ENCODE measurements around the gene F2RL1.
A peak's percentile ranks its signal among the peaks of the same experiment; 100 is the strongest.
"Not testable (repeated sequence)": the region's sequence is repeated elsewhere in the genome, so short reads cannot be mapped to it uniquely, and the experiment has no call there.

Gene F2RL1, protein sequence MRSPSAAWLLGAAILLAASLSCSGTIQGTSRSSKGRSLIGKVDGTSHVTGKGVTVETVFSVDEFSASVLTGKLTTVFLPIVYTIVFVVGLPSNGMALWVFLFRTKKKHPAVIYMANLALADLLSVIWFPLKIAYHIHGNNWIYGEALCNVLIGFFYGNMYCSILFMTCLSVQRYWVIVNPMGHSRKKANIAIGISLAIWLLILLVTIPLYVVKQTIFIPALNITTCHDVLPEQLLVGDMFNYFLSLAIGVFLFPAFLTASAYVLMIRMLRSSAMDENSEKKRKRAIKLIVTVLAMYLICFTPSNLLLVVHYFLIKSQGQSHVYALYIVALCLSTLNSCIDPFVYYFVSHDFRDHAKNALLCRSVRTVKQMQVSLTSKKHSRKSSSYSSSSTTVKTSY

DNA sequence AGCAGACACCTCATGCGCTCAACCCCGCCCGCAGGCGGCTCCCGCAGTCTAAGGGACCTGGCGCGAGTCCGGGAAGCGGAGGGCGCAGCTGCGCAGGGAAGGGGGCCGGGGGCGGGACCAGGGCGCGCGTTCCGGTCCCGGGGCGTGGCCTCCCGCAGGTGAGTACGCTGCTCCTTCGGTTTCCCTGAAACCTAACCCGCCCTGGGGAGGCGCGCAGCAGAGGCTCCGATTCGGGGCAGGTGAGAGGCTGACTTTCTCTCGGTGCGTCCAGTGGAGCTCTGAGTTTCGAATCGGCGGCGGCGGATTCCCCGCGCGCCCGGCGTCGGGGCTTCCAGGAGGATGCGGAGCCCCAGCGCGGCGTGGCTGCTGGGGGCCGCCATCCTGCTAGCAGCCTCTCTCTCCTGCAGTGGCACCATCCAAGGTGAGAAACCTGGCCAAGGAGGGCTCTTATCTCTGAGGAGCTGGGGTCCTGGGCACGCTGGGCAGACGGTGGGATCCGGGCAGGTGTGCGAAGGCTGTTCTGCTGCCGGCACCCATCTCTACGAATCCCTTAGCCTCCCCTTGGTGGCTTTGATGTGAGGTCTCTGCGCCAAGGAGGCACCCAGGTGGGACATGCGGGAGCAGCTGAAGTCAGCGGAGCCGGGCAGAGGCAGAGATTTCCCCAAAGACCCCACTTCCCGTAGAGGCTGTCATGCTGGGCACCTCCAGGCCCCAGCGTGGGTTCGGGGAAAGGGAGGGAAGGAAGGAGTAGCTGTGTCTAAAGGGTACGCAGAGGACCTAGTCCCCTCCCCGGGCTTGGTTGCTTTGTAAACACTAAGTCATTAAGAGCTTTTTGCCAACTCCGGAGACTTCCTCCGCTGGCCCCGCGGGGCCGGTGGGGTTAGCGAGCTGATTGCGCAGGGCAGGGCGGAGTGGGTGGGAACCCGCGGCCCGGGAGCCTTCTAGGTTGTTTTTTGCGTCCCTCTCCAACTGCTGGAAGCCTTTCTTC is at the start of gene F2RL1:
F2RL1 (plus strand) TSS at position 187 of the 988 bp plus-strand sequence; CDS start at position 340, 153 bp downstream.
- peak; percentile 28 for DNase-seq (ENCODE audit: low read depth)

DNA sequence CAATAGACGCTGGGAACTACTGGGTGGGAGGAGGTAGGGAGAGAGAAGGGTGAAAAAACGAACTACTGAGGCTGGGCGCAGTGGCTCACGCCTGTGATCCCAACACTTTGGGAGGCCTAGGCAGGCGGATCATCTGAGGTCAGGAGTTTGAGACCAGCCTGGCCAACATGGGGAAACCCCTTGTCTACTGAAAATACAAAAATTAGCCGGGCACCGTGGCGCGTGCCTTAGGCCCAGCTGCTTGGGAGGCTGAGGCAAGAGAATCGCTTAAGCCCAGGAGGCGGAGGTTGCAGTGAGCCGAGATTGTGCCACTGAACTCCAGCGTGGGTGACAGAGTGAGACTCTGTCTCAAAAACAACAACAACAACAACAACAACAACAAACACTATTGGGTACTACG is 47.8 kb upstream of the F2RL1 start:
- DNase-seq (ENCODE audit: low read depth), result not testable (repeated sequence)

DNA sequence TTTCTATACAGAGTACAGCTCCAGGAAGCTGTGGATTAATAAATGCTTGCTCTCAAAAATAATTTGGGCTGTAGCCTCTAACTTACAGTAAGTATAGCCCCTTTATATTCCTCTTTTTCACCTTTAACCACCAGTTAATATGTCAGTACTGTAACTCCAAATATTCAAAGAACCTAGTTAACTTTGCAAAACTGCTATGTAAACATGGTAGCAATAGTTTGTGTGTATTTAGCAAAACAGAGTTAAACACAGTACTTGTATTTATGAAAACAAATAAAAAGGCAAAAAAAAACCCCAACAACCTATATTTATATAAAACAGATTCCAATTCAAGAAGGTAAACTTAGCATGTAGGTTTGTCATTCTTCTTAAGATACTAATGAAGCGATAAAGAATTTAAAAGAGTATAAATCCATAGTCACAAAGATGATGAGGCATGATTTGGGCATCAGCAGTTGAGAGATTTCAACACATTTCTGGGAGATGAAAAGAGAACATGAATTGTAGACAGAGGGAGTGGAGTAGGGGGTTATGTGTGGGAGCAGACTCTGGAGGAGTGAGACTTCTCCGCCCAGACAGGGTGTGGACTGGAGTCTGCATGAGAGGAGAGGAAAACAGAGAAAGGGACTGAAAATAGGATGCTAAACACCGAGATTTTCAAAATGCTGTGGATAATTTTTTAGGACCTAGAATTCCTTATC is 47.0 kb upstream of the F2RL1 start:
- no peak for DNase-seq (ENCODE audit: low read depth)

DNA sequence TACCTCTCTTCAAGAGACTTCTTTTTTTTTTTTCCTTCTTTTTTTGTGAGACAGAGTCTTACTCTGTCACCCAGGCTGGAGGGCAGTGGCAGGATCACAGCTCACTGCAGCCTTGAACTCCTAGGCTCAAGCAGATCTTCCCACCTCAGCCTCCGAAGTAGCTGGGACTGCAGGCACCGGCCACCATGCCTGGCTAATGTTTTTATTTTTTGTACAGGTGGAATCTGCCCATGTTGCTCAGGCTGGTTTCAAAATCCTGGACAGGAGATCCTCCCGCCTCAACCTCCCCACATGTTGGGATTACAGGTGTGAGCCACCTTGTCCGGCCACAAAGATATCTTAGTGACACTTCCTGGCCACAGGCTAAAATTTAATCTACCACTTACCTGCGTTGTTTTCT is 42.9 kb upstream of the F2RL1 start:
- DNase-seq (ENCODE audit: low read depth), result no peak

DNA sequence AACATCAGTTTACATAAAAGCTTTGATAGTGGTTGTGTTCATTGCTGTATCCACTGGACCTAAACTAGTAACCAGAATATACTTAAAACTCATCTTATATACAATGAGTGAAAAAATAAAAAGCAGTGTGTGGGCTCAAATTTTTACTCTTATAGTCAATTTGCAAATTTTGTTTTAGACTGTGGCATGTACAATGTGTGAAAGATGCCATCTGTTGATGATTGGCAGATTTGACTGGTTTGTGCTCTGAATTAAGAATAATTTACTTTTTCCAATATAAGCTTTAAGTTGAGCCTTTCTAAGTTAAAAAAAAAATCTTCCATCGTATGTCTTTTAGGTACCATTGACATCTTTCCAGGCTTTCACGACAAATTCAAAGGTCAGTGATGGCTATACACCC is 42.4 kb upstream of the F2RL1 start:
- DNase-seq (ENCODE audit: low read depth), result no peak

DNA sequence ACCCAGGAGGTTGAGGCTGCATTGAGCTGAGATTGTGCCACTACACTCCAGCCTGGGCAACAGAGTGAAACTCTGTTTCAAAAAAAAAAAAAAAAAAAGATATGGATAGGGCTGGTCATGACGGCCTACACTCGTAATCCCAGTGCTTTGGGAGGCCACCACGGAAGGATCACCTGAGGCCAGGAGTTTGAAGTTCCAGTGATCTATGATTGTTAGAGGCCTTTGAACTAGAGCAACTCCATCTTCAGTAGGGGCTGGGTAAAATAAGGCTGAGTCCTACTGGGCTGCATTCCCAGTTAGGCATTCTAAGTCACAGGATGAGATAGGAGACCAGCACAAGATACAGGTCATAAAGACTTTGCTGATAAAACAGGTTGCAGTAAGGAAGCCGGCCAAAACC is 38.2 kb upstream of the F2RL1 start:
- not testable (repeated sequence) for DNase-seq (ENCODE audit: low read depth)

DNA sequence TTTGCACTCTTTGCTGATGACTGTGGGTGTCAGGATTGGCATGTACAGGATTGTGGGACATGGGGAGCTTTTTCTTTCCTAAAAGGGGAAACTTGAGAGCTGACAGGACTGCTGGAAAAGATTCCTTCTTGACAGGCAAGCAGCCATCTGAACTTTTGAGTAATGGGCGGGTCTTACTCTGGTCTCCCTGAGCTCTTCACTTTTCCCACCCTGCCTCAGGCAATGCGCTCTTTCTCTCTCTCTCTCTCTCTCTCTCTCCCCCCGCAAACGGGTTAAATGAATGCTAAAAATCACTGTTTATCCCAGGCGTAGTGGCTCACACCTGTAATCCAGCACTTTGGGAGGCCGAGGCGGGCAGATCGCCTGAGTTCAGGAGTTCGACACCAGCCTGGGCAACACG is 37.1 kb upstream of the F2RL1 start:
- DNase-seq (ENCODE audit: low read depth), result no peak

DNA sequence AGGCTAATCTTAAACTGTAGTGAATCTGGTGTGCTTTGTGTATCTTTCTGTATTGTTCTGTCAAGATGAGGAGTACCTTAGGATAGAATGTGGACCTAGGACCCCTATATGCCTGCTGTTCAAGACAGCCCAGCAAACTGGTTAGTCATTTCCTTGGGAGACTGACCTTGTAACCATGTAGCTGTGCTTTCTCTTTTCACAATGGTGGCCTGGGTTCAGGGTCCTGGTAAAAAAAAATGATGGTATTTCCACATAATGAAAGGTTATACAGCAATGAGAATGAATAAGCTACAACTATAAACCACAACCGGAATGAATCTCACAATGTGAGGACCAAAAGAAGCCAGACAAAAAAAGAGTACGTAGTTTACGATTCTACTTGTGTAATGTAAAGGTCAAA is 36.4 kb upstream of the F2RL1 start:
- no peak for DNase-seq (ENCODE audit: low read depth)

DNA sequence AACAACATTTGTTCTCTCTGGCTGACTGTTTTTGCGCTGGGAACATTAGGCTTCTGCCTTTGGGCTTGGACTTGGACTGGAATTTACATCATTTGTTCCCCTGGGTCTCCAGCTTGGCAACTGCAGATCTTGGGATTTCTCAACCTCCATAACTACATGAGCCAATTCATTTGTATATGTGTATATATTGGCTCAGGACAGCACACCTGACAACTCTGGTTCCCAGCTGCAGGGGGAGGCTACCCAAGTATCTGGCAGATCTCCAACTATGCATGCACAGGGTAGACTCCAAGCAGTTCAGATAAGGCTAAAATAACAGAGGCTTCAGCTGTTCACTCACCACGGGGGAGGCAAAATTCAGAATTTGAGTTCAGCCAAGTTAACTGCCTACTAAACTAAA is 31.6 kb upstream of the F2RL1 start:
- DNase-seq (ENCODE audit: low read depth), result no peak

DNA sequence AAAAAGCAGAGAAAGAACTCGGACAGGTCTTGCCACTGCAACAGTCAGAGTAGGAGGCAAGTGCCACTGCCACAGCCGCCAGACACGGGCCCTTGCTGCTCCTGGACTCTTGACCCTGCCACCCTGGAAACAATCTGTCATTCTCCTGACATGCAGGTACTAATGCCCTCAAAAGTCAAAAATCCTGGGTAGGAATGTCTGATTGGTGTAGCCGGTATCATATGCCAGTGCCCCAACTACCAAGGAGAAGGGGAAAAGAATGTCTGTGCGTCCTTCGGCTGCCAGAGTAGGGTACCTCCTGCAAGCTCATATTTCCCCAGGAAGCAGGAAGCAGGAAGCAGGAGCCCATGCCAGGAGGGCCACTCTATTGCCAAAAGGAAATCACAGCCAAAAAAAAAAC is 30.5 kb upstream of the F2RL1 start:
- no peak for DNase-seq (ENCODE audit: low read depth)

DNA sequence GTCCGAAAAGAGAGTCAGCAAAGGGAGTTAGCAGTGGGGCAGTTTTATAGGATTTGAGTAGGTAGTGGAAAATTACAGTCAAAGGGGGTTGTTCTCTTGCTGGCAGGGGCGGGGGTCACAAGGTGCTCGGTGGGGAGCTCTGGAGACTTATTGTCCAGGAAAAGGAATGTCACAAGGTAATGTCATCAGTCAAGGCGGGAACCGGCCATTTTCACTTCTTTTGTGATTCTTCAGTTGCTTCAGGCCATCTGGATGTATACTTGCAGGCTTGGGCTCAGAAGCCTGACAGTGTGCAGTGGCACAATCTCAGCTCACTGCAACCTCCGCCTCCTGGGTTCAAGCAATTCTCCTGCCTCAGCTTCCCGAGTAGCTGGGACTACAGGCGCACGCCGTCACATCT is 29.6 kb upstream of the F2RL1 start:
- not testable (repeated sequence) for DNase-seq (ENCODE audit: low read depth)

DNA sequence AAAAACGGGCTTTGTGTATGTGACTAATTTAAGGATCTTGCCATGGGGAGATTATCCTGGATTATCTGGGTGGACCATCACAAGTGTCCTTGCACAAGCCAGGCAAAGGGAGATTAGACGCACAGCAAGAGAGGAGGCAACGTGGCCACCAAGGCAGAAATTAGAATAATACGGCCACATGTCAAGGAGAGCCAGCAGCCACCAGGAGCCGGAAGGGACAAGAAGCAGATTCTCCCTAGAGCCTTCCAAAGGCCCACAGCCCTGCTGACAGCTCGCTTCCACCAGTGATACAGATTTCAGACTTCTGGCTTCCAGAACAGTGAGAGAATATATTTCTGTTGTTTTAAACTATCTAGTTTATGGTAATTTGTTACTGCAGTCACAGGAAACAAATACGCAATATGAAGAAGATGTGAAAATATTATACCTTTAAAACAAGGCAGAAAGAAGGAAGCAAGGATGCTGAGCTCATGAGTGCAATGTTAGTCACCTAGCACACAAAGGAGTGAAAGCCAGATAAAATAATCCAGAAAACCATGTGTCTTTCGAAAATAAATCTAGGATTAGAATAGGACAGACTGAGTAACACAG is 28.7 kb upstream of the F2RL1 start:
- DNase-seq (ENCODE audit: low read depth), result no peak

DNA sequence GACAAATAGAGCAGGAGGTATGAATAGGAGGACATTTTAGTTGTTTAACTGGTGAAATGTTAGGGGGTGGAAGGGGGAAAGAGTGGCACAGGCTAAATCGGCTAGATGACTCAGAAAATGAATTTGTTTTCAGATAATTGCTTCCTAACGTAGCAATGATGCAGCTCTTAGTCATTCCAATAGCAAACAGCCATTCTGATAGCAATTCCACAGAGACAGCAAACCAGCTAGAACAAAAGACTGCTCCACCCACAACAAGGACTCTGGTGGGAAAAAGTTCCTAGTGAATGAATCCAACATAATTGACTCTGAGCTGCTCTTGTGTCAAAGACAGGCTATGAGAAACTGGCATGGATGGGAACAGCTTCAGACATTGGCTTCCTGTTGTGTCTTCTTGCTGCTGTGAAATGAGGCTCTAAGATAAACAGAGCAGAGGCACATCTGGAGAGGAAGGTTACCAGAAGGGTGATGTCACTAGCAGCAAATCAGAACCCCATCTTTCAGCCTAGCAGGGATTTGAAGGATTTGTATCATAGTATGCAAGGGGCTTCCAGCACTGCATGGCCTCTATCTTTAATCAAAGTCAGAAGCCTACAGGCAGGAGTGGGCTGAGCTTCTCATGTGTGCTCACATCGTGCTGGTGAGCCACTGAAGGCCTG is 28.1 kb upstream of the F2RL1 start:
- DNase-seq (ENCODE audit: low read depth), result no peak

DNA sequence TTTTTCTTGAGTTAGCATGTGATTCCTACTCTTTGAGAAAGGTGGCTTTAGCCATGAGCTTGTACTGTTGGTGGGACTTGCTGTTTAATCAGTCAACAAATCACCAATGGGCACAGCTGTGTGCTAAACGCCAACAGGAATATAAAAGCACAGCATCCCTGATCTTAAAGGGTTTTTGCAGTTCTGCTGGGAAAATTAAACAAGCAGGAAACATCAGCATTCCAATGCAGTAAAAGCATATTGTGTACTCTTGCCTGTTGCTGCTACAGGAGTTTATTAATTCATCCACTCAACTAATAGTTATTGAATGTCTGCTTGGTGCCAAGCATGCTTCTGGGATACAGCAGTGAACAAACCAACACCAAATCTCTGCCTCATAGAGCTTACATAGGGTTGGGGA is 27.4 kb upstream of the F2RL1 start:
- DNase-seq (ENCODE audit: low read depth), result no peak

DNA sequence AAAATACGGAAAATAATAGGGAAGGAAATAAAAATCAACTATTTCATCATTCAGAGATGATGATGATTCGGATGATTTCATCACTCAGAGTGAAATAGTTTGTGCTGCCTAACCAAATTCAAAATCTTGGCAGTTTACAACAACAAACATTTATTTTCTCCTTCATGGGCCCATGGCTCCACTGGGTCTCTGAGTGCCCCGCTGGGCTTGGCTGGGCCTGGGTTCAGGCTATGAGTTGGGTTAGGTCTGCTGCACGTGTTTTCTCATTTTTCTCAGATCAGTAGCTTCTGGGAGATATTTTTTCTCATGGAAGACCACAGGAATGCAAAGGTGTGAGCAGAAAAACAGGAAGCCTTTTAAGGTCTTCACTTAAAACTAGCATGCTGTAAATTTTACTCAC is 24.0 kb upstream of the F2RL1 start:
- no peak for DNase-seq (ENCODE audit: low read depth)

DNA sequence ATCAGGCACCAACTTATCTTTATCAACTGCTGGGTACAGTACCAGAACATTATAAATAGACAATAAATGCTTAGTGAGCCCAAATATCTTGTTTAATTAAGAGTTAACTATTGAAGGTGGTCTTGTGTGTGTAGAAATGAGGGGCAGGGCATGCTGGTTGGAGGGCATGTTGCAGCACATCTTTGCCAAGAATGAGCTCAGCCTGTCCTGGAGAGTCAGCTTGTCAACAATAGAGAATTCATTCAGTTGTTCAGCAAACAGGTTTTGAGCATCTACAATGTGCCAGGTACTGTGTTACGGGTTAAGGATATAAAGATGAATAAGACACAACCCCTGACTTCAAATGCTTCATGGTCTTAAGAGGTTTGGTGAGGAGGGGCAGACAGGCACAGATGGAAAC is 19.2 kb upstream of the F2RL1 start:
- no peak for DNase-seq (ENCODE audit: low read depth)

DNA sequence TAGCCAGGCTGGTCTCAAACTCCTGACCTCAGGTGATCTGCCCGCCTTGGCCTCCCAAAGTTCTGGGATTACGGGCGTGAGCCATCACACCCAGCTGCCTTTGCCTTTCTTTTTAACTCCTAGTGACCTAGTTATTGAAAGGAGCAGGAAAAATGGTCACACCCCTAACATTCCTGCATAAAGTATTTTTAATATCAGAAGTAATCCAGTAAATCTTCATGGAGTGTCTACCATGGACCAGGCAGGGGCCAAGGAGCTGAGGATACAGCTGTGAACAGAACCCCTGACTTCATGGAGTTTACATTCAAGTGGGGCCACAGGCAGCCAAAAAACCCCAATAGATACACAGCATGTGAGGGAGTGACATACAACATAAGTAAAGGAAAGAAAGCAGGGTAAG is 18.3 kb upstream of the F2RL1 start:
- no peak for DNase-seq (ENCODE audit: low read depth)

DNA sequence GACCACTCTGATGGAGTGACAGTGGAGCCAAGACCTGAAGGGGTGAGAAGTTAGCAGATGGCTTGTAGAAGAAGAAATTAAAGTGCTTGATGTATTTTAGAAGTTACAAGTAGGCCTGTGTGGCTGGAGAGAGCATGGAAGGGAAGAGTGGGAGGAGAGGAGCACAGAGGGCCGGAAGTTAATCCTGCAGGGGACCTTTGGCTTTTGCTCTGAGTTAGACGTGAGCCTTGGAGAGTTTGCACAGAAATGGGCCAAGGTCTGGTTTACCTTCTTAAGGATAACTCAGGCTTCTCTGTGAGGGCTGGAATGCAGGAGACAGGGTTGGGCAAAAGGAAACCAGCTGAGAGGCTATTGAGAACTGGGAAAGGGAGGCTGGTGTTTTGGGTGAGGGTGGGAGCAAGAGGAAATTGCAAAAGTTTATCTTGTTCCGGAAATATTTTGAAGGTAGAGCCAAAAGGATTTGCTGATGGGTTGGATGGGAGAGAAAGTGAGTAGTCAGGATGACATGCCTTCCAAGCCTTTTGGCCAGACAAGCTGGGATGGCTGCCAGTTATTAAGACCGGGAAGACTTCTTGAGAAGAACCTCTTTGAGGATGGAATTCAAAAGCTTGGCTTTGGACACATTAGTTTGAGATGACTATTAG is 17.5 kb upstream of the F2RL1 start:
- no peak for DNase-seq (ENCODE audit: low read depth)

DNA sequence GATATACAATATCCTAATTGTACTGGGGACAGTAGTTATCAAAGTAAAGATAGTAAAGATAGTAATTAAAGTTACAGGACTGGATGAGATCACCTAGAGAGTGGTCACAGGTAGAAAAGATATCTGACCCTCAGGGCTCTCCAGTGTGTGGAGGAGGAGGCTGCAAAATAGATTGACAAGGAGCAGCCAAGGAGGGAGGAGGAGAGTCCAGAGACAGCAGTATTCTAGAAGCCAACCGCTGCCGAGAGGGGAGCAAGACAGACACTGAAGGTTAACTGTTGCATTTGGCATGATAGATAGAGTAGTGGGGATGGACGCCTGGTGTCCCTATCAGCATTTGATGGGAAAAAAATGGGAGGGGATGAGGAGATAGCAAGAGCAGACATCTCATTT is 17.0 kb upstream of the F2RL1 start:
- no peak for DNase-seq (ENCODE audit: low read depth)

DNA sequence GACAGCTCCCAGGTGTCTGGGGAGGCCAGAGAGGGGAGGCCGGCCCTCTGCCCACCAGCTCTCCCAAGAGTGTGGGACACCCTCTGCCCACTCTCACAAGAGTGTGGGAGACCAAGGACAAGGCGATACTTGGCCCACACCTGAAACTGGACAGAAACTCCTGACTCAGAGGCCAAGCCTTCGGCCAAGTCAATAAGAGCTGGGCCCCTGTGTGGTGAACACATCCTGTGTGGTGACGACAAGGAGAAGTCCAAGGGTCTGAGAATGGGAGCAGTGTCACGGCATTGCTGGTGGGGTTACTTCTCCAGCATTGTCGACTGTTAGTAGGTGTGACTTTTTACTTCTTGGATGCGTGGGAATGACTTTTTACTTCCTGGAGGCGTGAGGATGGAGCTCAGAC is 14.6 kb upstream of the F2RL1 start:
- DNase-seq (ENCODE audit: low read depth), result no peak
